OCI-LY3 (cell line): Measurements from ENCODE around the gene FOLR1.

Experiments used
- H2AFZ ChIP-seq: fragments of 200-600, 300-600 bp; shearing (Covaris generic); 2 replicates; pipeline ENCODE4 v1.6.0; 2014; ENCODE audit warnings: antibody characterized with exemption, low read depth, low read length
- H3K27ac ChIP-seq: fragments of 200-600, 300-600 bp; sonication (generic); 2 replicates; pipeline ENCODE4 v1.5.1; 2014; ENCODE audit warnings: mild to moderate bottlenecking, low read length, moderate library complexity, mixed read lengths
- H3K27me3 ChIP-seq: fragments of 200-600, 300-600 bp; sonication (generic); 2 replicates; pipeline ENCODE4 v1.6.1; 2014; ENCODE audit warnings: low read depth, low read length, mixed read lengths
- H3K36me3 ChIP-seq: fragments of 200-600, 300-600 bp; sonication (generic); replicated peaks from 2 replicates; pipeline ENCODE3; 2014; ENCODE audit warnings: low read depth, low read length, mixed read lengths
- H3K4me1 ChIP-seq: fragments of 300-600, 200-600 bp; sonication (generic); 2 replicates; pipeline ENCODE4 v1.6.1; 2014; ENCODE audit warnings: low read length, mixed read lengths
- H3K4me2 ChIP-seq: fragments of 200-600, 300-600 bp; sonication (generic); 2 replicates; pipeline ENCODE4 v1.6.1; 2014; ENCODE audit warnings: low read length, mixed read lengths
- H3K4me3 ChIP-seq: fragments of 300-600, 200-600 bp; sonication (generic); 2 replicates; pipeline ENCODE4 v1.5.1; 2014; ENCODE audit warnings: antibody characterized with exemption, mild to moderate bottlenecking, low read length, moderate library complexity
- H3K79me2 ChIP-seq: fragments of 300-600, 200-600 bp; shearing (Covaris generic); 2 replicates; pipeline ENCODE4 v1.6.1; 2014; ENCODE audit warnings: mild to moderate bottlenecking, low read length, mixed read lengths
- H3K9ac ChIP-seq: fragments of 300-600, 200-600 bp; shearing (Covaris generic); 2 replicates; pipeline ENCODE4 v1.6.0; 2014; ENCODE audit warnings: mild to moderate bottlenecking, low read length, moderate library complexity
- H3K9me3 ChIP-seq: fragments of 200-600, 300-600 bp; shearing (Covaris generic); 2 replicates; pipeline ENCODE4 v1.6.1; 2014; ENCODE audit warnings: low read length, mixed read lengths; ENCODE audit not compliant: insufficient read depth
- H4K20me1 ChIP-seq: fragments of 200-600, 300-600 bp; sonication (generic); 2 replicates; pipeline ENCODE4 v1.6.1; 2016; ENCODE audit warnings: low read length, mixed read lengths; ENCODE audit not compliant: insufficient read depth
- CTCF ChIP-seq: fragments of 200-600, 300-600 bp; sonication (generic); IDR thresholded peaks from 2 replicates; pipeline ENCODE4 v1.5.1; 2014; ENCODE audit warnings: antibody characterized with exemption, low read length, low read depth
- EZH2phosphoT487 ChIP-seq: fragments of 200-600 bp; shearing (Covaris generic); IDR thresholded peaks from 2 replicates; pipeline ENCODE4 v1.6.1; 2018; ENCODE audit warnings: antibody characterized with exemption, mixed run types, low read depth

The FOLR1 gene

GRCh38 chr11:72225411-72225951 lies 33.5 kb downstream of the FOLR1 start:
- H3K79me2 ChIP-seq = peaks cover 33% of the 10 kb centered on the region
- TF ChIP-seq CTCF (no peak), EZH2phosphoT487 (no peak)
- H3K9me3 ChIP-seq = no peaks in the 10 kb centered on the region

GRCh38 chr11:72226701-72227100 lies 34.8 kb downstream of the FOLR1 start:
- H3K27me3 ChIP-seq = no peaks in the 10 kb centered on the region
- H4K20me1 ChIP-seq = peaks cover 24% of the 10 kb centered on the region
- H3K4me3 ChIP-seq = no peak overlapping the region
- H3K9ac ChIP-seq = no peak overlapping the region
- no peak for TF ChIP-seq EZH2phosphoT487
- TF ChIP-seq CTCF = no peak
- H2AFZ ChIP-seq = no peak overlapping the region
- no peak overlapping the region for H3K27ac ChIP-seq
- no peak overlapping the region for H3K4me2 ChIP-seq
- peaks cover 18% of the 10 kb centered on the region for H3K4me1 ChIP-seq
- H3K9me3 ChIP-seq = no peaks in the 10 kb centered on the region
- peaks cover 33% of the 10 kb centered on the region for H3K79me2 ChIP-seq
- H3K36me3 ChIP-seq = peaks cover 44% of the 10 kb centered on the region

More at GRCh38 chr11:72225411-72225951, 33.5 kb downstream of the FOLR1 start:
- H3K27me3 ChIP-seq = no peaks in the 10 kb centered on the region
- peak overlapping the region; percentile 99 for H3K9ac ChIP-seq
- H3K36me3 ChIP-seq = peaks cover 32% of the 10 kb centered on the region
- peak overlapping the region; percentile 97 for H3K4me2 ChIP-seq
- H4K20me1 ChIP-seq = peaks cover 24% of the 10 kb centered on the region
- peak overlapping the region; percentile 86 for H3K27ac ChIP-seq
- no peak overlapping the region for H2AFZ ChIP-seq
- peak overlapping the region; percentile 95 for H3K4me3 ChIP-seq
- peaks cover 25% of the 10 kb centered on the region for H3K4me1 ChIP-seq

GRCh38 chr11:72227316-72228228 lies 35.6 kb downstream of the FOLR1 start:
- H3K4me3 ChIP-seq = no peak overlapping the region
- no peak overlapping the region for H3K4me2 ChIP-seq
- no peaks in the 10 kb centered on the region for H3K9me3 ChIP-seq
- peaks cover 24% of the 10 kb centered on the region for H4K20me1 ChIP-seq
- H3K27ac ChIP-seq = no peak overlapping the region
- H3K27me3 ChIP-seq = no peaks in the 10 kb centered on the region
- TF ChIP-seq CTCF (no peak), EZH2phosphoT487 (no peak)
- H3K36me3 ChIP-seq = peaks cover 53% of the 10 kb centered on the region
- no peak overlapping the region for H2AFZ ChIP-seq
- H3K4me1 ChIP-seq = peaks cover 9% of the 10 kb centered on the region
- peaks cover 33% of the 10 kb centered on the region for H3K79me2 ChIP-seq
- H3K9ac ChIP-seq = no peak overlapping the region

- Histone ChIP-seq H3K27ac (no peak overlapping the region), H2AFZ (no peak overlapping the region), H3K79me2 (peaks cover 33% of the 10 kb centered on the region), H3K9ac (no peak overlapping the region), H3K27me3 (no peaks in the 10 kb centered on the region), H4K20me1 (peaks cover 24% of the 10 kb centered on the region), H3K4me3 (no peak overlapping the region), H3K36me3 (peaks cover 60% of the 10 kb centered on the region), H3K4me2 (no peak overlapping the region), H3K4me1 (peaks cover 6% of the 10 kb centered on the region), H3K9me3 (no peaks in the 10 kb centered on the region)
- TF ChIP-seq EZH2phosphoT487 (no peak), CTCF (no peak)
These were observed 36.4 kb downstream of the FOLR1 start for GRCh38 chr11:72228229-72228843.
